GM18499 (cell line): ENCODE results near the gene ADGRL2.

Source experiments
- ATAC-seq: cut with Tn5 transposase; IDR thresholded peaks from one replicate; pipeline ENCODE4 v1.9.1; 2021; ENCODE audit warnings: moderate number of reproducible peaks; ENCODE audit not compliant: insufficient read depth, unreplicated experiment

ADGRL2 gene

GRCh38 chr1:81805537-81806431 lies 5.0 kb downstream of the ADGRL2 start:
- ATAC-seq, result no peak

DNA sequence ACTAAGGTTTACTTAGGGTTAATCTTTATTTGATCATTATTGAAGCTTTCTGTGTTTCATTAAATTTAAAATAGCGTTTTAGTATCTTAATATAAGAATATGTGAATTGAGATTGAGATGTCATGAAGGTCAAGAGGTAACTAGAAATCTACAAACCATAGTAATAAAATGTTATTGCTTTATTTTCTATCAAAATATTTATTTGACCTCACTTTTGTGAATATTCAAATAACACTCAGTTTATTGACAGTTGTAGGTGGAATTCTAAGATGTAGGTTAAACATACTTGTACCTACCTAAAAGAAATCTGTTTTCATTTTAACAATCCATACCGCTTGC lies 5.7 kb downstream of the ADGRL2 start:
- ATAC-seq, result no peak

- no peak for ATAC-seq
Measured at GRCh38 chr1:81808760-81809159, 8.0 kb downstream of the ADGRL2 start.

DNA sequence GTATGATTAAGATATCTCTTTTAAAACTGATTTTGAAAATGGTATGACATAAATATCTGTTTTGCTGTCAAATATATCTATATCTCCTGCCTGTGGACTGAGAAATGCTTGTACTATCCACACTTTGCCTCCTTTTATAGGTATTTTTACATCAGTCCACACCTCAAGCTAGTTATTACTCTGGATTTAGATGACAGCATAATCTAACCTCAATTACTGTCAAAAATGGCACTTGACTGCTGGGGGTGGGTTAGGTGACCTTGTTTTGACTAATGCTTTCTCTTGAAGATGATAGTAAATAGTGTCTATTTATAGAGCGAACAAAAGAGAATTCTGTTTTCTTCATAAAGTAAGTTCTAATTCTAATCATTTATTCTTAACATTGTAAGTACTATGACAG lies 9.1 kb downstream of the ADGRL2 start:
- no peak for ATAC-seq

GRCh38 chr1:81811757-81812371 lies 11.1 kb downstream of the ADGRL2 start:
- ATAC-seq, result no peak

GRCh38 chr1:81812712-81813111 lies 12.0 kb downstream of the ADGRL2 start:
- ATAC-seq, result no peak

GRCh38 chr1:81813691-81814090 lies 13.0 kb downstream of the ADGRL2 start:
- ATAC-seq, result no peak

DNA sequence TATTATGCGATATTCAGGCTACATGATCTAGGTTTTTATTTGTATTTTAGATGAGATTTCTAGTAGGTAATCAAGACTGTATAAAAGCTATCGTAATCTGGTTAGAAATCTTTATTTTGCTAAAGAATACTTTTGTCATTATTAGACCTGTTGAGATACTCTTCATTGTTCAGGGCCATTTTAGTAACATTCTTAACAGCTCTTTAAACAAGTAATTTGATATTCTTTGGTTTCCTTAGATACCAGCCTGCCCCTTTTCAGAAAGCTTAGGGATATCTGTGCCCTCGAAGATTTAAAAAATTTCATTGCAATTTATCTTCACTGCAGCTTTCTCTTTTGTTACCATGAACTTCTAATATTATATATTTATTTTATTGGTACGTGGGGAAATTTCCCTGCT lies 18.9 kb downstream of the ADGRL2 start:
- no peak for ATAC-seq

GRCh38 chr1:81820765-81821164 lies 20.0 kb downstream of the ADGRL2 start:
- ATAC-seq, result no peak

DNA sequence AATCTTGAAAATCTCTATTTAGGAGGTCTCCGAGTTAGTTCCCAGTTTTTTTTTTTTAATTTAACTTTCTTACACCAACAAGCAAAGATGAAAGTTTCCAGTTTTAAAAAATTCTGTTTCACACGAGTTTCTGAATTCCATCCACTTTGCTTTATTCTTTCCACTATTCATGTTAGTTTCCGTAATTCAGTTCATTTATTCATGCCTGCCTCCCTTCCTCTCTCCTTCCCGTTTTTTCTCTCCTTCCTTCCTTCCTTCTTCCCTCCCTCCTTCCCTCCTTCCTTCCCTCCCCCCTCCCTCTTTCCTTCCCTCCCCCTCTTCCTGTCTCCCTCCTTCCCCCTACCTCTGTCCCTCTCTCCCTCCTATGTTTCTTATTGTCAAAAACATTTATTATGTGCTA lies 22.3 kb downstream of the ADGRL2 start:
- ATAC-seq, result no peak

DNA sequence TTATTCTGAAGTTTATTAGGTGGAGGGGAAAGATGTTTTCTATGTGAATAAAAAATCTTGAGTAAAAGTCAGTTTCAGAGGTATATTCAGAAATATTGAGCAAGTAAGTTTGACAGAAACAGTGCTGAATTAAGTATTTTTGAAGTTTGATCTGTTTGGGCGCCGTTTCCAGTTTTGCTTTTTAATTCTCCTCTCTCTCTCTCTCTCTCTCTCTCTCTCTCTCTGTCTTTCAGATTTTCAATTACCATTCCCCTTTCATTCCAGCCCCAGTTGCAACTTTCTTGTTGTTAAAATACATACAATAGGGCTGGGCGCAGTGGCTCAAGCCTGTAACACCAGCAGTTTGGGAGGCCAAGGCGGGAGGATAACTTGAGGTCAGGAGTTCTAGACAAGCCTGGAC lies 24.0 kb downstream of the ADGRL2 start:
- ATAC-seq, result no peak

DNA sequence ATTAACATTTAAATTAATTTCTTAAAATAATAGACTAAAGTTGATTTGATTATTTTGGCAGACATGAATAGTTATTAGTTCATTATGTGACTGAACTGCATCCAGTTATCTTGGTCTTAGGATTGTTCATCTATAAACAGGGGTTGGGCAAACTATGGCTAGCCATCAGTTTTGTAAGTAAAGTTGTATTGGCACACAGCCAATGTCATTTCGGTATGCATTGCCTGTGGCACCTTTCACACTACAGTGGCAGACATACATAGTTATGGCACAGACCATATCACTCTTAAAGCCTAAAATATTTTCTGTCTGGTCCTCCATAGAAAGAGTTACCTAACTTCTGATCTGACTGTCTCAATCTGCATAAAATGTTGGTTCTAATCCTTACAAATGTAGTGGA lies 27.2 kb downstream of the ADGRL2 start:
- no peak for ATAC-seq

- ATAC-seq, result no peak
Measured at GRCh38 chr1:81832573-81832972, 31.8 kb downstream of the ADGRL2 start.

DNA sequence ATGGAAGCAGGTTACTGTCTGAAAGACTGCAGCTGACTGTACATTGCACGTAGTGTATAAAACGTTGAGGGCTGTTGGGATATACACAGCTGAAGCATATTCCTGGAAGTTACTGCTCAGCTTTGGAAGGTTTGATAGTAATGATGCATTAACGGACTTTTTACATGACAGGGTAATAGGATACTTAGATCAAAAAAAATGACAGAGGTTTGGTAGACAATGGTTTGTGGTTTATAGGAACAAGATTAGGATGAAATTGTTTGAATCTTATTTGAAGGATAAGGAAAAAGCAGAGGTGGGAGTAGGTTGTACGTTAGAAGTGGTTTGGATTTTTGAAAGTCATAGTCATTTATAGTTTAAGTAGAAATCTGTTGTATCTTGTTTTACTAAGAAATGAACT lies 33.0 kb downstream of the ADGRL2 start:
- ATAC-seq, result no peak

DNA sequence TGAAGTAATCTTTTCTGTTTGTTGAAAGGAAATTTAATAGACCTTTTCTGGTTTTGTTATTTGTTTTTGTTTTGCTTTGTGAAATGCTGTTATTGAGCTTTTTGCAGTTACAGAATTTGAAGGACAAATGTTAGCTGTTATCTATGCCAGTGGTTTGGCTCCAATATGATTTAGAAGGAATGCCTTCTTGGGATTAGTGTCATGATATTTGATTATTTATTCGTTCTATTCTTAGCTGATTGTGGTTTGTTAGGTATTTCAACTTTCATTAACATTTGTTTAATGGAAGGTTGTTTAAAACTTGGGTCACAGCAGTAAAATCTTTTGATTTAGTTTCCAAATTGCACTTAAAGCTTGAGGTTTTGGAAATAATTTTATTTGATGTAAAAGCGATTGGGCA lies 33.5 kb downstream of the ADGRL2 start:
- ATAC-seq, result no peak

GRCh38 chr1:81834921-81835698 lies 34.4 kb downstream of the ADGRL2 start:
- no peak for ATAC-seq

DNA sequence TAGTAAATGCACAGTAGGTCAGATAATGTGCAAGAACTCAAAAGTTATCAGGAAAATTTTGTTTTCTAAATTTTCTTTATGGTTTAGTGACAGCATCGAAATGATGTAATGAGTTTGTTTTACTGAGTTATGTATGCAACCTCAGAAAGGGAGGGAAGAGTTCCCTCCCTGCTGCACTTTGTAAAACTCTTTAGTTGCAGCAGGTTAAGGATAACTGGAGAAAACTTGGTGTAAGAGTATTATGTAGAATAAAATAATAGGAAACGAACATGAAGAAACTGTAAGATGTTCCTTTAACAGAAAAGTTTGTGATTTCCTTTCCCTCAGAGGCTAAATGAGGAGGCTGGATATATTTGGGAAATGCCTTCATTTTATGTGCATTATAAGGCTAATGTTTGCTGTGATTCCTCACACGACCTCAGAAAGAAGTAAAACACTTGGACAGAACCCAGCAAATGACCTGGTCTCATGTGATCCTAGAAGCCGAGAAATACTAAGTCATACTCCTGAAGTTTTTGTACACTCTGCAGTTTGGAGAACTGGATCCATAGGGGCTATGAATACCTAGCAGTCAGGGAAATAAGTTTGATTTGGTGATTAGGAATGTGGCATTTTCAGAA lies 35.4 kb downstream of the ADGRL2 start:
- ATAC-seq, result no peak

DNA sequence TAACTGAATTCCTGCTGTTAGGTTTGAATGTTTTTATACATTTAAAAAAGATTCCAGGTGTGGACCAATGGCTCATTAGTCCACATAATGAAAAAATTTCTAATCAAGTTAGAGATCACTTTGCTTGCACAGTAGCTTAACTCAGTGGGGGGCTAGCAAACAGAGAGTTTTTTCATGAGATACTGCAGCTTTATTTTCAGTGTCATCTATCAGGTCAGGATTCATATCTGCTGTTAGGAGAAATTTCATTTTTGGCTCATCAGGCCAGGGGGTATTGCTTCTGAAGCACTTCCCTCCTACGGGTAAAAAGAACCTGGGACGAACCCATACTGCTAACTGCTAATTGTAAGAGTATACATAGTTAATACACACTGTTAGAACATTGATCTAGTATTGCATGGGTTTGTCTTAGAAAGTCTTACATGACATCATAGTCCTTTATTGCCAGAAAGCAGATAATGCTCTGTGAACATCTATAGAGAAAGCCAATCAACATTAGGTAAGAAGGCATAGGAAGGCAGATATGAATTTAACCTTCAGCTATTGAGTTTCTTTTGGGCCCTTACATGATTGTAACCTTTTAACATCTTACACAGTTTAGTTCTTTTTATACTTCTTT lies 38.0 kb downstream of the ADGRL2 start:
- no peak for ATAC-seq

DNA sequence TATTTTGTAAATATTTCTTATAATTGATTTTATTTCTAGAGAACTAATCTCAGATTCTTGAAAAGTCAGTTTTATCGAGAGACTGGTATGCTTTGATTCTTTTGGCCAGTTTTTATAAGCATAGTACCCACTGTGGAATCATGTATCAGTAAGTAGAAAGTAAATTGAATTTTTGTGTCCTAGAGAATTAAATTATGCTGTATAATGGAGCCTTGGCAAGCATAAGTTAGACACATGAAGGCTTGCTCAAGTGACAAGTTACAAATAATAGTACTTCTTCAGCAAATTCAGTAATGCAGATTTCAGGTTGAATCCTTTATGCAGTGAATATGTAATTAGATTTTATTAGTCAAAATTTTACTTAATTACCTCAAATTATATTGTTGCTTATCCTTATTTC lies 40.1 kb downstream of the ADGRL2 start:
- no peak for ATAC-seq

GRCh38 chr1:81841795-81842194 lies 41.1 kb downstream of the ADGRL2 start:
- ATAC-seq, result no peak
